OCI-LY1 (cell line): ENCODE measurements around the gene DCTN4.

Experiments
- H2AFZ ChIP-seq: fragments of 200-600 bp; sonication (generic), shearing (Covaris generic); 2 replicates; pipeline ENCODE4 v1.6.0; 2014; ENCODE audit warnings: antibody characterized with exemption, mild to moderate bottlenecking, low read length
- H3F3A ChIP-seq: fragments of 200-600 bp; sonication (generic), shearing (Covaris generic); 2 replicates; pipeline ENCODE4 v1.6.0; 2014; ENCODE audit warnings: mild to moderate bottlenecking, antibody characterized with exemption, low read length, moderate library complexity; ENCODE audit not compliant: insufficient read depth
- H3K27ac ChIP-seq: fragments of 200-600 bp; sonication (generic); 2 replicates; pipeline ENCODE4 v1.5.1; 2014; ENCODE audit warnings: low read length, mixed run types, mild to moderate bottlenecking, low read depth; ENCODE audit not compliant: poor library complexity, severe bottlenecking
- H3K27me3 ChIP-seq: fragments of 200-600 bp; sonication (generic); 2 replicates; pipeline ENCODE4 v1.6.0; 2014; ENCODE audit warnings: antibody characterized with exemption, mild to moderate bottlenecking, low read length, moderate library complexity; ENCODE audit not compliant: insufficient read depth
- H3K36me3 ChIP-seq: fragments of 200-600 bp; sonication (generic); 2 replicates; pipeline ENCODE4 v1.6.1; 2014; ENCODE audit warnings: mild to moderate bottlenecking, antibody characterized with exemption, low read length, moderate library complexity, mixed read lengths; ENCODE audit not compliant: insufficient read depth
- H3K4me1 ChIP-seq: fragments of 200-600 bp; sonication (generic); 2 replicates; pipeline ENCODE4 v1.5.1; 2014; ENCODE audit warnings: mild to moderate bottlenecking, low read length, moderate library complexity; ENCODE audit not compliant: insufficient read depth, severe bottlenecking
- H3K4me2 ChIP-seq: fragments of 200-600 bp; sonication (generic), shearing (Covaris generic); 2 replicates; pipeline ENCODE4 v1.6.1; 2014; ENCODE audit warnings: low read length
- H3K4me3 ChIP-seq: fragments of 200-600 bp; sonication (generic); 2 replicates; pipeline ENCODE4 v1.5.1; 2014; ENCODE audit warnings: low read length, low read depth, mild to moderate bottlenecking, mixed read lengths; ENCODE audit not compliant: poor library complexity, severe bottlenecking
- H3K79me2 ChIP-seq: fragments of 200-600 bp; shearing (Covaris generic); 2 replicates; pipeline ENCODE4 v1.6.1; 2016; ENCODE audit warnings: mixed run types, low read length, mixed read lengths; ENCODE audit not compliant: insufficient read depth
- H3K9ac ChIP-seq: fragments of 200-600 bp; sonication (generic), shearing (Covaris generic); 2 replicates; pipeline ENCODE4 v1.6.1; 2014; ENCODE audit warnings: mild to moderate bottlenecking, low read length, mixed read lengths
- H3K9me2 ChIP-seq: fragments of 200-600 bp; sonication (generic), shearing (Covaris generic); 2 replicates; pipeline ENCODE4 v1.6.1; 2014; ENCODE audit warnings: low read depth, mild to moderate bottlenecking, low read length, mixed read lengths
- H3K9me3 ChIP-seq: fragments of 200-600 bp; shearing (Covaris generic); 2 replicates; pipeline ENCODE4 v1.6.1; 2014; ENCODE audit warnings: low read length, mixed read lengths
- H4K20me1 ChIP-seq: fragments of 200-600 bp; sonication (generic), shearing (Covaris generic); 2 replicates; pipeline ENCODE4 v1.6.0; 2016; ENCODE audit warnings: mild to moderate bottlenecking, low read length; ENCODE audit not compliant: insufficient read depth
- CTCF ChIP-seq: fragments of 200-600 bp; sonication (generic), shearing (Covaris generic); IDR thresholded peaks from 2 replicates; pipeline ENCODE4 v1.5.1; 2017; ENCODE audit warnings: mild to moderate bottlenecking, antibody characterized with exemption, low read length, moderate library complexity, mixed read lengths
- EZH2 ChIP-seq: fragments of 200-600 bp; sonication (generic), shearing (Covaris generic); IDR thresholded peaks from 2 replicates; pipeline ENCODE4 v1.8.0; 2017; ENCODE audit warnings: borderline replicate concordance, mixed run types, mild to moderate bottlenecking, antibody characterized with exemption, low read length, moderate library complexity, mixed read lengths

The DCTN4 gene

GRCh38 chr5:150765799-150766169, 7.0 kb upstream of the DCTN4 start:
- H3K36me3 ChIP-seq = no peaks in the 10 kb centered on the region
- no peak overlapping the region for H3K4me2 ChIP-seq
- no peaks in the 10 kb centered on the region for H3K79me2 ChIP-seq
- no peaks in the 10 kb centered on the region for H3K9me3 ChIP-seq
- no peaks in the 10 kb centered on the region for H3K4me1 ChIP-seq
- no peaks in the 10 kb centered on the region for H3F3A ChIP-seq
- H3K27ac ChIP-seq = no peak overlapping the region
- H2AFZ ChIP-seq = no peak overlapping the region
- H4K20me1 ChIP-seq = no peaks in the 10 kb centered on the region
- no peak overlapping the region for H3K9ac ChIP-seq
- no peak overlapping the region for H3K4me3 ChIP-seq
- no peaks in the 10 kb centered on the region for H3K27me3 ChIP-seq
- H3K9me2 ChIP-seq = no peaks in the 10 kb centered on the region
- no peak for TF ChIP-seq EZH2
- no peak for TF ChIP-seq CTCF

GRCh38 chr5:150765011-150765798, 6.4 kb upstream of the DCTN4 start:
- Histone ChIP-seq H3K79me2 (no peaks in the 10 kb centered on the region), H3K9me2 (no peaks in the 10 kb centered on the region), H3K9ac (no peak overlapping the region), H3K27ac (no peak overlapping the region), H3K9me3 (no peaks in the 10 kb centered on the region), H3K36me3 (no peaks in the 10 kb centered on the region), H3K4me1 (no peaks in the 10 kb centered on the region), H3K27me3 (no peaks in the 10 kb centered on the region), H3F3A (no peaks in the 10 kb centered on the region), H3K4me3 (no peak overlapping the region), H3K4me2 (no peak overlapping the region), H4K20me1 (no peaks in the 10 kb centered on the region), H2AFZ (no peak overlapping the region)
- TF ChIP-seq EZH2 (no peak), CTCF (no peak)

GRCh38 chr5:150764530-150764929, 5.7 kb upstream of the DCTN4 start:
- Histone ChIP-seq H3K36me3 (no peaks in the 10 kb centered on the region), H3K9me3 (no peaks in the 10 kb centered on the region), H2AFZ (no peak overlapping the region), H3F3A (no peaks in the 10 kb centered on the region), H3K4me2 (no peak overlapping the region), H3K27ac (no peak overlapping the region), H3K27me3 (no peaks in the 10 kb centered on the region), H3K4me1 (no peaks in the 10 kb centered on the region), H3K9ac (no peak overlapping the region), H4K20me1 (no peaks in the 10 kb centered on the region), H3K79me2 (no peaks in the 10 kb centered on the region), H3K9me2 (no peaks in the 10 kb centered on the region), H3K4me3 (no peak overlapping the region)
- TF ChIP-seq EZH2 (no peak), CTCF (no peak)
